ENCODE results near the gene ITGB4. TPM values are rescaled to one million over a fixed set of nuclear protein-coding genes. Genes with fewer than 3 reads are reported as not detected.

The ITGB4 gene
- total RNA-seq, 1 experiment from 2014 or later, result 568 TPM

GRCh38 chr17:75683583-75683982, 37.7 kb upstream of the ITGB4 start:
- ATAC-seq (peak; percentile 79), DNase-seq (ENCODE audit: low read depth, low spot score) (peak; percentile 88)
- ChIA-PET CTCF (interaction anchor here (0.8 to 8.5 kb wide), 15 partner anchors 9 to 146 kb away, joined by 3 to 174 read pairs (median 5); partner anchors contain the start of genes GALK1, ITGB4, RECQL5 and SAP30BP), POLR2A (interaction anchor here (0.7 to 6.4 kb wide), 18 partner anchors 9 to 192 kb away, joined by 3 to 41 read pairs (median 4); partner anchors contain the start of genes ITGB4, RECQL5 and SAP30BP), RAD21 (ENCODE audit: low non-redundant PET in 1 of 2, low total read pairs in 2 of 2, uncharacterized antibody in 2 of 2, unreplicated experiment in 2 of 2) (interaction anchor here (0.8 to 2.6 kb wide), 6 partner anchors 12 to 65 kb away, joined by 3 to 13 read pairs (median 4); partner anchors contain the start of gene ITGB4 (in 1 of the 2))
- Histone ChIP-seq H3K4me1 (ENCODE audit: control insufficient read depth in 1 of 2, insufficient read depth in 2 of 2, low read length in 2 of 2) (peaks cover 70 to 98% of the 10 kb centered on the region in 2 experiments), H3K9me3 (ENCODE audit: control insufficient read depth in 1 of 2, insufficient read depth in 1 of 2, low read depth in 1 of 2, low read length in 2 of 2) (no peaks in the 10 kb centered on the region), H3K27ac (ENCODE audit: low read depth, low read length) (peak overlapping the region; percentile 67), H3K27me3 (ENCODE audit: insufficient read depth, low read length) (no peaks in the 10 kb centered on the region), H3K9ac (ENCODE audit: low read length) (peak overlapping the region; percentile 66), H3K36me3 (ENCODE audit: control insufficient read depth in 1 of 2, insufficient read depth in 2 of 2, low read length in 2 of 2) (peaks cover 2 to 26% of the 10 kb centered on the region in 2 experiments; a peak in 2 of 4 replicates), H3K4me3 (replicated peaks in 1 of 2; ENCODE audit: low read depth in 1 of 2, low read length in 2 of 2) (peak overlapping the region; percentile 4 to 45; a peak in 3 of 4 replicates), H3K9me2 (ENCODE audit: insufficient read depth) (no peaks in the 10 kb centered on the region), H3K79me2 (ENCODE audit: insufficient read depth, low read length) (peaks cover 96% of the 10 kb centered on the region), H2AFZ (ENCODE audit: low read depth, low read length, poor library complexity, severe bottlenecking) (no peak overlapping the region), H3K4me2 (ENCODE audit: low read length) (peak overlapping the region; percentile 84), H4K20me1 (ENCODE audit: insufficient read depth) (no peaks in the 10 kb centered on the region)
- BruUV-seq (replicated peaks), result no TSS peak
- no peak for TF ChIP-seq ZFX (IDR thresholded peaks at IDR 0.05)
- peak; percentile 90 for TF ChIP-seq SP1 (IDR thresholded peaks at IDR 0.05; ENCODE audit: low read depth)
- TF ChIP-seq EZH2 (IDR thresholded peaks at IDR 0.05), result no peak
- TF ChIP-seq SIN3A (IDR thresholded peaks at IDR 0.05; ENCODE audit: low read depth), result peak; percentile 72
- no peak for TF ChIP-seq EZH2phosphoT487 (IDR thresholded peaks at IDR 0.05; ENCODE audit: borderline replicate concordance)
- TF ChIP-seq CBX3 (IDR thresholded peaks at IDR 0.05; ENCODE audit: low read depth), result peak; percentile 93; the same call in 1 of the 2 replicates
- TF ChIP-seq YY1 (IDR thresholded peaks at IDR 0.05; ENCODE audit: extremely low read depth, insufficient replicate concordance, low read depth, low read length), result peak; percentile 29
- peak; percentile 63; the same call in 1 of the 2 replicates for TF ChIP-seq EGR1 (IDR thresholded peaks at IDR 0.05; ENCODE audit: low read depth)
- peak; percentile 92 for TF ChIP-seq JUND (IDR thresholded peaks at IDR 0.05)
- peak; percentile 78 for TF ChIP-seq POLR2AphosphoS5 (IDR thresholded peaks at IDR 0.05; ENCODE audit: low read depth, low read length)
- TF ChIP-seq CEBPB (IDR thresholded peaks at IDR 0.05; ENCODE audit: low read depth), result peak; percentile 58; the same call in 1 of the 2 replicates
- TF ChIP-seq RAD21 (IDR thresholded peaks at IDR 0.05; ENCODE audit: low read depth), result peak; percentile 44; the same call in 1 of the 2 replicates
- no peak for TF ChIP-seq REST (IDR thresholded peaks at IDR 0.05; ENCODE audit: low read depth)
- TF ChIP-seq MAX (IDR thresholded peaks at IDR 0.05), result peak; percentile 71; the same call in 1 of the 2 replicates
- no peak for TF ChIP-seq ZNF274 (IDR thresholded peaks at IDR 0.05; ENCODE audit: low read depth, low read length)
- peak; percentile 94 for TF ChIP-seq FOSL1 (IDR thresholded peaks at IDR 0.05; ENCODE audit: low read depth)
- TF ChIP-seq POLR2A (IDR thresholded peaks at IDR 0.05; ENCODE audit: borderline replicate concordance, extremely low read depth, insufficient read depth, insufficient read length), result no peak
- no peak for TF ChIP-seq ATF3 (IDR thresholded peaks at IDR 0.05)
- intact Hi-C loops (cut with micrococcal nuclease), result no loop called here
